Adipose tissue (tissue), 3 donors: ENCODE measurements around the gene MATK. TPM values are rescaled to one million over a fixed set of nuclear protein-coding genes. Genes with fewer than 3 reads are reported as not detected.
"Not testable (repeated sequence)": the region's sequence is repeated elsewhere in the genome, so short reads cannot be mapped to it uniquely, and the experiment has no call there.

Experiments used
- H3K27ac ChIP-seq: one replicate; pipeline ENCODE4 v1.5.1; 2013; ENCODE audit warnings: low read depth, low read length
- WGBS, 3 donors: extraction: QIAGEN DNeasy Blood & Tissue Kit; methylation state at CpG; one replicate each; pipeline ENCODE4 v1.1.7; 2013; 5-methylcytosine and 5-hydroxymethylcytosine counted together
- polyA plus RNA-seq, 3 donors: library from polyadenylated mRNA; stranded (reverse); fragments of 200-250 nt; gene quantifications; one replicate each; pipeline ENCODE4 v1.2.3, GENCODE V29; 2013
- donor health status: healthy with polysubstance abuse.
- donor health status: Bipolar disorder and iron deficiency.
- donor health status: healthy.

Gene MATK
- polyA plus RNA-seq, 3 donors: 1.00 to 2.6 (median 2.0) TPM

- 69 to 73% (median 71%) methylated on average over 1 of the region's 1 CpG for WGBS, 3 donors
- no peak overlapping the region for H3K27ac ChIP-seq
Observed at GRCh38 chr19:3762130-3762473, 24.1 kb downstream of the MATK start.

GRCh38 chr19:3761382-3762129, 24.6 kb downstream of the MATK start, which contains the start of gene APBA3:
Gene APBA3, minus strand, starts transcription at chr19:3761692. Its CDS starts 1,428 bp downstream, at chr19:3760264.
- WGBS, 3 donors: 2 to 4% (median 3%) methylated on average over 41 to 45 of the region's 45 CpGs
- peak within 1 kb of the TSS; percentile 68 for H3K27ac ChIP-seq

- WGBS, 3 donors: 29 to 35% (median 34%) methylated on average over 7 of the region's 7 CpGs
- H3K27ac ChIP-seq: no peak overlapping the region
Observed at GRCh38 chr19:3760871-3761361, 25.3 kb downstream of the MATK start.

GRCh38 chr19:3759482-3760254, 26.5 kb downstream of the MATK start:
- no peak overlapping the region for H3K27ac ChIP-seq
- WGBS, 3 donors: 86 to 88% (median 87%) methylated on average over 13 to 19 of the region's 19 CpGs

GRCh38 chr19:3758297-3758696, 27.9 kb downstream of the MATK start:
- WGBS, 3 donors: 96% methylated on average over 13 of the region's 13 CpGs
- not testable (repeated sequence) for H3K27ac ChIP-seq

GRCh38 chr19:3757705-3758104, 28.5 kb downstream of the MATK start:
- 95 to 98% (median 96%) methylated on average over 7 of the region's 7 CpGs for WGBS, 3 donors
- H3K27ac ChIP-seq: not testable (repeated sequence)

GRCh38 chr19:3753631-3754410, 32.4 kb downstream of the MATK start:
- 95 to 96% (median 95%) methylated on average over 44 to 51 of the region's 51 CpGs for WGBS, 3 donors
- no peak overlapping the region for H3K27ac ChIP-seq

- WGBS, 3 donors: 81 to 88% (median 83%) methylated on average over 24 to 25 of the region's 25 CpGs
- H3K27ac ChIP-seq: no peak overlapping the region
Observed at GRCh38 chr19:3752492-3752891, 33.7 kb downstream of the MATK start.

GRCh38 chr19:3751236-3751635, 34.9 kb downstream of the MATK start:
- 93 to 97% (median 95%) methylated on average over 26 to 30 of the region's 30 CpGs for WGBS, 3 donors
- no peak overlapping the region for H3K27ac ChIP-seq

- WGBS, 3 donors: 100% methylated on average over 2 of the region's 2 CpGs
- H3K27ac ChIP-seq: no peak overlapping the region
Observed at GRCh38 chr19:3750211-3750610, 36.0 kb downstream of the MATK start.

- no peak overlapping the region for H3K27ac ChIP-seq
- 63 to 80% (median 78%) methylated on average over 8 of the region's 8 CpGs for WGBS, 3 donors
Observed at GRCh38 chr19:3748965-3749364, 37.2 kb downstream of the MATK start.

GRCh38 chr19:3746371-3747056, 39.7 kb downstream of the MATK start:
- H3K27ac ChIP-seq: no peak overlapping the region
- WGBS, 3 donors: 65 to 76% (median 70%) methylated on average over 28 to 31 of the region's 31 CpGs

GRCh38 chr19:3745363-3746045, 40.7 kb downstream of the MATK start:
- no peak overlapping the region for H3K27ac ChIP-seq
- WGBS, 3 donors: 62 to 77% (median 66%) methylated on average over 8 of the region's 8 CpGs

- 93 to 98% (median 96%) methylated on average over 2 of the region's 2 CpGs for WGBS, 3 donors
Observed at GRCh38 chr19:3743486-3743885, 42.7 kb downstream of the MATK start.

GRCh38 chr19:3740431-3740830, 45.8 kb downstream of the MATK start:
- H3K27ac ChIP-seq: no peak overlapping the region
- WGBS, 3 donors: 88 to 96% (median 93%) methylated on average over 24 of the region's 24 CpGs

More at GRCh38 chr19:3743486-3743885, 42.7 kb downstream of the MATK start:
- no peak overlapping the region for H3K27ac ChIP-seq

- 83 to 90% (median 86%) methylated on average over 32 of the region's 32 CpGs for WGBS, 3 donors
- no peak overlapping the region for H3K27ac ChIP-seq
Observed at GRCh38 chr19:3738477-3739220, 47.5 kb downstream of the MATK start.
